Osteocyte (in vitro differentiated cells): ENCODE data around the gene NUDT3. TPM values are rescaled to one million over a fixed set of nuclear protein-coding genes. Genes with fewer than 3 reads are reported as not detected.

ENCODE experiments used
- DNase-seq: peaks from one replicate; pipeline ENCODE4 v3.0.0; 2021; ENCODE audit warnings: mixed read lengths; ENCODE audit not compliant: unreplicated experiment; ENCODE audit errors: extremely low spot score
- H3K27ac Mint-ChIP-seq: one replicate; pipeline ENCODE4 v1.8.0; 2021; ENCODE audit warnings: mild to moderate bottlenecking, mixed read lengths; ENCODE audit not compliant: unreplicated experiment
- H3K27me3 Mint-ChIP-seq: one replicate; pipeline ENCODE4 v1.8.0; 2021; ENCODE audit warnings: mixed read lengths; ENCODE audit not compliant: unreplicated experiment
- H3K36me3 Mint-ChIP-seq: one replicate; pipeline ENCODE4 v1.8.0; 2021; ENCODE audit warnings: mixed read lengths; ENCODE audit not compliant: unreplicated experiment
- H3K4me1 Mint-ChIP-seq: one replicate; pipeline ENCODE4 v1.8.0; 2021; ENCODE audit warnings: mixed read lengths; ENCODE audit not compliant: unreplicated experiment
- H3K4me3 Mint-ChIP-seq: one replicate; pipeline ENCODE4 v1.8.0; 2021; ENCODE audit warnings: mild to moderate bottlenecking, moderate library complexity, mixed read lengths; ENCODE audit not compliant: unreplicated experiment
- H3K9me3 Mint-ChIP-seq: one replicate; pipeline ENCODE4 v1.8.0; 2021; ENCODE audit warnings: mixed read lengths; ENCODE audit not compliant: unreplicated experiment
- total RNA-seq: library from RNA; stranded (reverse); gene quantifications from 2 replicates; pipeline ENCODE4 v1.2.1, GENCODE V29; 2021
- TF ChIP-seq, protein P1 (sequence below): fragments of 200-600 bp; sonication (generic); IDR thresholded peaks from 2 replicates; pipeline ENCODE4 v1.5.0; 2021; ENCODE audit warnings: antibody characterized with exemption, mild to moderate bottlenecking, moderate library complexity

The NUDT3 gene
- total RNA-seq, 1 donor from 2014 or later = 32.0 TPM

DNA sequence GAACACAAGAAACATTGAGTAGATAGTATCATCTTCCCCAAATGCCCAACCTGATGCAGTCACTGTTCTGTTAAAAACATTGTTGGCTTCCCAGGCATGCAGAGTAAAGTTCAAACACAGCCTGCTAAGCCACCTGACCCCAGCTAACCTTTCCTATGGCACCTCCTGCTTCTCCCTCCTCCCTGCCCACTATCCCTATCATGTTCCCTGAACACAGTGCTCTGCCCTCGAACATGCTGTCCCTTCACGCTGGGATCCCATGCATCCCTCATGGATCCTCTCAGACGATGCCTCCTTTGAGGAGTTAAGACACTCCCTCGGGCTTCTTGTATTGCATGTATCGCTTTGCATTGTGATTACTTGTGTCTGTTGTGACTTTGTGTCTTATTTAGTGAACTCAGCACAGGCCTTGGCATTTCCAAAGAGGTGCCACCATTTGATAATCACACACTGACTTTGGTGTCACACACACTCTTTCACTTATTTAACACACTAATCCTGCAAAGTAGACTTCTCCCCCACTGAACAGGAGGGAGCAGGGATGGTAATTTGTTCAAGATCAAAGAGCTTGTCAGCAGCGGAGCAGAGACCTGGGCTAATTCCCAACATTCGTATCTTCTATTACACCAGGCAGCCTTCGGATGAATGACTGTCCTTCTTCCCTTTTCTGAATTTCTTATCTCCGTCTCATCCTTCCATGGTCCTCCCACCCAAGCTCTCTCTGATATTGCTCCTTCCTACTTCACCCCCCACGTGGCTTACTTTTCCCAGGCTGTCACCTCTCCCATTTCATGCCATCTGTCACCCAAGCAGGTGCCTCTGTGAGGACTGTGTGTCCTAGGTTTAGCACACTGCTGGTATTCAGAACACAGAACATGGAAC is 115.3 kb downstream of the NUDT3 start:
- Mint-ChIP-seq H3K4me3 (no peak overlapping the region), H3K27ac (no peak overlapping the region), H3K36me3 (peaks cover 31% of the 10 kb centered on the region), H3K27me3 (no peaks in the 10 kb centered on the region), H3K9me3 (no peaks in the 10 kb centered on the region), H3K4me1 (no peaks in the 10 kb centered on the region)
- DNase-seq = no peak
- TF ChIP-seq, protein P1, sequence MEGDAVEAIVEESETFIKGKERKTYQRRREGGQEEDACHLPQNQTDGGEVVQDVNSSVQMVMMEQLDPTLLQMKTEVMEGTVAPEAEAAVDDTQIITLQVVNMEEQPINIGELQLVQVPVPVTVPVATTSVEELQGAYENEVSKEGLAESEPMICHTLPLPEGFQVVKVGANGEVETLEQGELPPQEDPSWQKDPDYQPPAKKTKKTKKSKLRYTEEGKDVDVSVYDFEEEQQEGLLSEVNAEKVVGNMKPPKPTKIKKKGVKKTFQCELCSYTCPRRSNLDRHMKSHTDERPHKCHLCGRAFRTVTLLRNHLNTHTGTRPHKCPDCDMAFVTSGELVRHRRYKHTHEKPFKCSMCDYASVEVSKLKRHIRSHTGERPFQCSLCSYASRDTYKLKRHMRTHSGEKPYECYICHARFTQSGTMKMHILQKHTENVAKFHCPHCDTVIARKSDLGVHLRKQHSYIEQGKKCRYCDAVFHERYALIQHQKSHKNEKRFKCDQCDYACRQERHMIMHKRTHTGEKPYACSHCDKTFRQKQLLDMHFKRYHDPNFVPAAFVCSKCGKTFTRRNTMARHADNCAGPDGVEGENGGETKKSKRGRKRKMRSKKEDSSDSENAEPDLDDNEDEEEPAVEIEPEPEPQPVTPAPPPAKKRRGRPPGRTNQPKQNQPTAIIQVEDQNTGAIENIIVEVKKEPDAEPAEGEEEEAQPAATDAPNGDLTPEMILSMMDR = no peak

GRCh38 chr6:34276191-34276590 is 116.3 kb downstream of the NUDT3 start:
- DNase-seq = no peak
- no peaks in the 10 kb centered on the region for H3K4me1 Mint-ChIP-seq
- H3K4me3 Mint-ChIP-seq = no peak overlapping the region
- no peaks in the 10 kb centered on the region for H3K9me3 Mint-ChIP-seq
- H3K27ac Mint-ChIP-seq = no peak overlapping the region
- no peaks in the 10 kb centered on the region for H3K27me3 Mint-ChIP-seq
- TF ChIP-seq, protein P1 = no peak
- H3K36me3 Mint-ChIP-seq = peaks cover 27% of the 10 kb centered on the region

DNA sequence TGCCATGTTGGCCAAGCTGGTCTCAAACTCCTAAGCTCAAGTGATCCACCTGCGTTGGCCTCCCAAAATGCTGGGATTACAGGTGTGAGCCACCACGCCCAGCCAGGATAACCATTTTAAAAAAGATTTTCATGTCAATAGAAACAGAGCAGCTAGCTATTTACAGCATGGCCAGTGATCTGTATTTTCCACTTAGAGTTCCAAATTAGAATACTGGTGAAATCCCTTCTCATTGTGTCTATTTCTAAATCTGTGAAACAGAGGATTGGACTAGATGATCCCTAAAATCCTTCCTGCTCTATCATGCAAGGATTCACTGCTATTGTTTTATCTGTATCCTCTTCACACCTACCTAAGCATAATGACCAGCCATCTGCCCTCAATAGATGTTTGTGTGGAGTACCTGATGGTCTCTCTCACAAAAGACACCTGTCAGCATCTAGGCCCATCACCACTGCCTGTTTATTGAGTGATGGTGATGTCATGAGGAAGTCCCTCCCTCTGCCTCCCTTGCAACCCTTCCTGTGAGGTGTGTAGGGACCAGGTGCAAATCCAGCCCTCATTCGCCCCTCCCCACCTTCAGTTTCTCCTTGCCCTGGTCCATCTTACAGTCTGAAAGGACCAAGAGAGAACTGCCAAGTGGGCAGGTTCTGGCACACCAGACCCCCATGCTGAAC is 117.2 kb downstream of the NUDT3 start:
- no peaks in the 10 kb centered on the region for H3K27me3 Mint-ChIP-seq
- DNase-seq = no peak
- H3K27ac Mint-ChIP-seq = no peak overlapping the region
- no peak overlapping the region for H3K4me3 Mint-ChIP-seq
- peaks cover 20% of the 10 kb centered on the region for H3K36me3 Mint-ChIP-seq
- no peaks in the 10 kb centered on the region for H3K9me3 Mint-ChIP-seq
- TF ChIP-seq, protein P1 = no peak
- no peaks in the 10 kb centered on the region for H3K4me1 Mint-ChIP-seq

DNA sequence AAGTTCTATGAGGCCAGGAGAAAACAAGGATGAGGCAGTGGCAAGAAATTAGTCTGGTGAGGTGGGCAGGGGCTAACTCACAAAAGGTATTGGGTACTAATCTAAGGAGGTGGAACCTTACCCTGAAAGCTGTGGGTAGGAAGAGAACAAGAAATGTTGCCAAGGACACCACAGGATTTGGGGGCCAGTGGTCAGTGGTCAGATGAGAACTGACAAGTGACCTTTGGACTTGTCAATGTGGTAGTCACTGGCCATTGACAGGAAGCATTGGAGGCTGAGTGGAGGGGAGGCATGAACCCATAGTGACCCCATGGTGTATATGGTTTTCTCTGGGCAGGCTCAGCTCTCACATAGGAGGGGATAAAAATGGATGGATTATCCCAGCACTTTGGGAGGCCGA is 118.3 kb downstream of the NUDT3 start:
- TF ChIP-seq, protein P1 = no peak
- H3K27ac Mint-ChIP-seq = peak overlapping the region; percentile 5
- no peaks in the 10 kb centered on the region for H3K9me3 Mint-ChIP-seq
- H3K36me3 Mint-ChIP-seq = peaks cover 10% of the 10 kb centered on the region
- DNase-seq = no peak
- H3K27me3 Mint-ChIP-seq = no peaks in the 10 kb centered on the region
- H3K4me1 Mint-ChIP-seq = no peaks in the 10 kb centered on the region
- no peak overlapping the region for H3K4me3 Mint-ChIP-seq

DNA sequence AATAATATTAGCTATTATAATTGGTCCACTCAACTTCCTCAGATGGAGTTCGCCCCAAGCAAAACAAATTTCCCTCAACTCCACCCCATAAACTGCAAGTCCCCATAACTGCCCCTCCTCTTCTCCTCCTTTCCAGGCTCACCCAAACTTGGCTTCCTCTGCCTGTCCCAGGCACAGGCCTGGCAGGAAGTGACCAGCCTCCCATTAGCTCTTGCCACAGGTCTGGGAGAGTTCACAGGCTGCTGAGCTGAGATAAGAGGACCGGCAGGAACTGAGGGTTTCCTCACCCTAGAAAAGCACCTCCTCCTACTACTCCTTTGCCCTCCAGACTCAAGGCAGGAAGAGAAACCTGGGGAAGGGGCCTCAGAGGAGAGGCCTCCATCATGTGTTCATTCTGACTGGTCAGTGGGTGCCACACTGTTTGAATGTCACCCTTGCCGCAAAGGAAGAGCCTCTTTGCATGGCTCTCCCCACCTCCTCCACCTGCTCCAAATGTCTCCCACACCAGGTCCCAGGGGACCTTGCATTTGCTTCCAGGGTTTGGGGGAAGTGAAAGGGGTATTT is 119.1 kb downstream of the NUDT3 start:
- Mint-ChIP-seq H3K4me1 (no peaks in the 10 kb centered on the region), H3K9me3 (no peaks in the 10 kb centered on the region), H3K27me3 (no peaks in the 10 kb centered on the region), H3K27ac (no peak overlapping the region), H3K36me3 (peaks cover 2% of the 10 kb centered on the region), H3K4me3 (no peak overlapping the region)
- DNase-seq = no peak
- TF ChIP-seq, protein P1 = no peak
